Hindlimb muscle (tissue), 1 donor: ENCODE data around the gene PIGC. TPM values are rescaled to one million over a fixed set of nuclear protein-coding genes. Genes with fewer than 3 reads are reported as not detected.
A peak's percentile ranks its signal among the peaks of the same experiment; 100 is the strongest.

ENCODE experiments used
- DNase-seq: peaks from one replicate; pipeline ENCODE4 v3.0.0-alpha.2; 2013
- polyA plus RNA-seq: library from polyadenylated mRNA; unstranded; fragments of 120-200 nt; gene quantifications from one replicate; pipeline ENCODE4 v1.2.1, GENCODE V29; 2013; ENCODE audit not compliant: insufficient read length

The PIGC gene
- polyA plus RNA-seq, 1 donor: 23.2 TPM

DNA sequence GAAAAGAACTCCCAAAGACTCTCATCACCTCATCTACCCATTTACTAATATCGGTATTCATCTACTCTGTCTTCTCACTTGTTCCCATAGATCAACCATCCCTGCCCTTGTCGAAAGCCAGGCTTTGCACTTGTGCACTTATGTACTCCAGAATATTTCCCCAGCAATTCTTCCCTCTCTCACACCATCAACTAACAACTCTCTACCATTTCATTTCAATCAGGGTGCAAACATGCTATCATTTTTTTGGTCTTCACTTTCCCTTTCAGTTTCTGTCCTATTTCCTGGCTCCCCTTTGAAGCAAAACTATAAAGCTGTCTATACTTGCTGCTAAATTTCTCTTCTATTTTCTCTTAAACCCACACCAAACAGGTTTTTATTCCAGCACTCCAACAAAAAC is 16.7 kb downstream of the PIGC start:
- DNase-seq: no peak

DNA sequence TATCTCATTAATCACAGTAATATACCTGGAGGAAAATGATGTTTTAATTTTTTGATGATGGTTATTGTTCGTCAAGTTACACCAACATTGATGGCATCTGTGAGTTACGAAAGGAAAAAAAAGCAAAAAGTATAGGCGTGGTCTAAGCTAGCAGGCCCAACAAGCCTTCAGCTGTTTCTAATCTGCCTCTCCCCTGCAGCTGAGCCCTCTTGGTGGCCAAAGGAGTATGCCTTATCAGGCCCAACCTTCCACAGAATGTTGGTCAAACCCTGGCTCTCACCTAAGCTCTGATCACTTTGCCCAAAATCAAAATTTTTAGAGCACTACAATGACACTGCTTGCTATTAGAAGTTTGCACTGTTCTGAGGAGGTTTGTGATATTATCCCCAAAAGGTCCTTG is 18.5 kb downstream of the PIGC start:
- no peak for DNase-seq

DNA sequence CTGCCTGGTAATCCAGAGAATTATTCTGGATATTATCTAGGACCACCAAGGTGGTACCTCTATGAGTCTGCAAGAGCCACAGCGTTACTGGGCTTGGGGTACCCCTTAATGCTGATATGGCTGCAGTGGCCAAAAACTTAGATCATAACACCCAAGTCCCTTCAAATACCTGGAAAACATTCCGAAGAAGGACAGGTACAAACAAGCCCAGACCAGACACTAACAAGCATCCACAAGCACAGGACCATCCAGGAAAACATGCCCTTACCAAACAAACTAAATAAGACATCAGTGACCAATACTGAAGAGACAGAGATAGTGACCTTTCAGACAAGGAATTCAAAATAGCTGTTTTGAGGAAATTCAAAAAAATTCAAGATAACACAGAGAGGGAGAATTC is 20.5 kb downstream of the PIGC start:
- DNase-seq: no peak

DNA sequence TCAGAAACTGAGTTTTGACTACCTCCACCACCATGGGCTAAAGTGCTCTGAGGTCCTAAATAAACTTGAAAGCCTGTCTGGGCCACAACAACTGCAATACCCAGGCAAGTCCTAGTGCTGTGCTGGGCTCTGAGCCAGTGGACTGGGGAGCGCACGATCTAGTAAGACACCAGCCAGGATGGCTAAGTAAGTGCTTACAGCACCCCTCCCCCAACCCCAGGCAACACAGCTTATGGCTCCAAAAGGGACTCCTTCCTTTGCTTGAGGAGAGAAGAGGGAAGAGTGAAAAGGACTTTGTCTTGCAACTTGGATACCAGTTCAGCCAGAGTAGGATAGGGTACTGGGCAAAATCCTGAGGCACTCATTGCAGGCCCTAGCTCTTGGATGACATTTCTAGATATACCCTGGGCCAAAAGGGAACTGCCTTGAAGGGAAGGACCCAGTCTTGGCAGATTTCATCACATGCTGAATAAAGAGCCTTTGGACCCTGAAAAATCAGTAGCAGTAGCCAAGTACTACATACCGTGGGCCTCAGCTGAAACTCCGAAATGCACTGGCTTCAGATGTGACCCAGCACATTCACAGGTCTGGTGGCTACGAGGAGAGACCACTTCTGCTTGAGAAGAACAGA is 21.8 kb downstream of the PIGC start:
- DNase-seq: no peak

DNA sequence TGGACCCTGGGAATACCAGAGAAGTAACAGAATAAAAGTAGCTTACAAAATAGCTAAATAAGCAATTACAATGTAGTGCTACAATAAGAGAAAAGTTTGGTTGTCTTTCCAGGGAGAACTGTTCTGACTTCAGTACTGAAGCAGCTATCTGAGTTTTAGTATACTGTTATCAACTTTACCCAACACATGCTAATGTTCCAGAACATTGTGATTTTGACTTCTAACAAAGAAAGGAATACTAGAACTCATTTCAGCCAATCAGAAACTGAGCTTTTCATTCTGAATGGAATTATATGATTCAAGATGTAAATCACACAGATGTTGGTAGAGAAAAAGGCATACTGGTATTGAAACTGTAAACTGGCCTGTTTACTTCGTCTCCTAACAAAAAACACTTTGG is 23.5 kb downstream of the PIGC start, which contains the start of gene C1orf105:
Gene C1orf105, plus strand, starts transcription at position 301 of the 400 bp plus-strand sequence. CDS start 201 bp downstream, outside the sequence.
- no peak for DNase-seq

DNA sequence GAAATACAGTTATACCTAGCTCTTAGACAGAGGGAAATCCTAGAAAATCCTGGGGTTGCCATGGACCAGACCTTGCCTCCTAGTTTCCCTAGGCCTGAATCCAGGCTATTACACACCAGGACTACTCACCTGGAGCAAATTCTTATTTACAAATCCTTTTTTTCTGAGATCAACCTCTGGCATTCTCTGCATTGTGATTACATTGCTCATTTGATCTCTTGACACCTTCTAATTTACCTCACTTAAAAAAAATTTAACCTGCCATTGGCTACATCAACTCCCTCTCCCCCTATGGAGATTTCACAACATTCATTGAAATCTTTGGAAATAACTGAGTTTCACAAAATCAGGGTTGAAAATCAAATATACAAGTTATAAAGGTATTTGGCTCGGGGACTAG is 26.3 kb downstream of the PIGC start:
- no peak for DNase-seq

DNA sequence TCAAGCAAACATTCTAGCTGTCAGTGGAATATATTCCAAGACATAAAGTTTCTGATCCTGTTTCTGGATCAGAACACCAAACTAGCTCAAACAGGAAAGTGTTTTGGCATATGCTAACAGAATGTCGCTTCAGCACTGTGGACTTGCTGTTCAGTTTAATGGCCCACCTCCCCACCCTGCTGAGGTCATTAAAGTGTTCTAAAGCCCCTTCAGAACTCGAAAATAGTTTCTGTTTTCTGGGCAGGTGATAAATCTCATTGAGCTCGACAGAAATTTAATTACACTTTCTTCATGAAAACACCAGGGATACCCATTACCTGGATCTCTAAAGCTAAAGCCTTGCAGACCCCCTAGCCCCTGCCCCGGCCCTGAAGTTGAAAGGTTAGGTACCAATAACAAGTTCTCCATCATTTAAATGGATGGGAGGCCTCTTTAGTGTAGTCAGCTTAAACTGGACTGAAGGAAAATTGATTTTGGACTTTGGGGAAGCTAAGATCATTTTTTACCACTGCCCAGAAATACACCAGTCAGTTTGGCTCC is 27.3 kb downstream of the PIGC start:
- no peak for DNase-seq

DNA sequence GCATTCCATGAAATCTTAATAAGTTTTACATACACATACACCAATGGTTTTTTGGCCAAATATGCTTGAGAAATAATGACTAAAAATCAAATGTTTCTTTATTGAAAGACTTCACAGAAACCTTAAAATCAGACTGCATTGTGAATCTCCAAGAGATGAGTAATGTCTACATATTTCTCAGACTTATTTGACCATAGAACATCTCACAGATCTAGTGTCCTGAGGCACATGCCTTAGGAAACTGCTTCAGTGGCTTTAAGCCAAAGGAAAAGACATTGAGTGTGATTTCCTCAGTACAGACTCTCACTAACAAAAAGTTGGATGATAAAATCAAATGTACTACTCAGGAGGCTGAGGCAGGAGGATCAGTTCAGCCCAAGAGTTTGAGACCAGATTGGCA is 29.5 kb downstream of the PIGC start:
- DNase-seq: no peak

DNA sequence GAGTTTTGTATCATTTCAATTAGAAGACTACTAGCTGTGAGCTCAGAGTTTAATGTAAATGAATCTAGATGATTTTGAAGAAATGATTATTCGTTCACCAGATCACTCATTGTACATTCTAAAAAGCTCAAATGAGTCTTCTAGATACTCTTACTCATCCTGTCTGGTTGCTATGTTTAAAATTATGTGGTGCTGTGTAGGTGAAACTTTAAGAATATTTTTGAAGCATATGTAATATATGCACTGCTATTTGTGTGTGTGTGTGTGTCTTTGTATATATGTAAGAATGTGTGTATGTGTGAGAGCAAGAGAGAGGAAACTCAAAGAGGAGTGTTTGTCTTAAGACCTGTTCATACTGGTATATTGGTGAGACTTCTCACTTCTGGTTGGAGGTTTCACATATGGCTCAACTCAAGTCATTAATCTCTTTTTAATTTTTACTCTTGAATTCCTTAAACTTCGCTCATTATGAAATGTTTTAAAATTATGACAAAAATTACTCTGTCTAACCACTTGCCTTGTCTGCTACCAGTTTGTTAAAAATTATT is 32.0 kb downstream of the PIGC start:
- no peak for DNase-seq

DNA sequence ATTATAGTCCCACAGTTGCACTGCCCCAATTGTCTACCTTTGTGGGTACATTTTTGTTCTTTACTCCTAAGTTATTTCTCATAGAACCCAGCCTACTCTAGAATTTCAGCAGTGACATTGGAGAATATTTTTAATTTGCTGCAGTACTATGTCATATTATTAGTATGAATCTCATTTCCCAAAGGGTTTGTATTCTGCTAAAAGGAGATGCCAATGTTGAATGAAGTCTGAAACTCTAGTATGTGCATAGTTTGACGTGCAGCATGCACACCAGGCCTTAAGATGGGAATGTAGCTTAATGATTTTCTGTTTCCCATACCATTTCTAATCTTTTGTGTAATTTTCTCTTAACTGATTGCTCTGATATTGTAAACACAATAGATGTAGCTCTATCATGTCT is 33.8 kb downstream of the PIGC start:
- DNase-seq: no peak

DNA sequence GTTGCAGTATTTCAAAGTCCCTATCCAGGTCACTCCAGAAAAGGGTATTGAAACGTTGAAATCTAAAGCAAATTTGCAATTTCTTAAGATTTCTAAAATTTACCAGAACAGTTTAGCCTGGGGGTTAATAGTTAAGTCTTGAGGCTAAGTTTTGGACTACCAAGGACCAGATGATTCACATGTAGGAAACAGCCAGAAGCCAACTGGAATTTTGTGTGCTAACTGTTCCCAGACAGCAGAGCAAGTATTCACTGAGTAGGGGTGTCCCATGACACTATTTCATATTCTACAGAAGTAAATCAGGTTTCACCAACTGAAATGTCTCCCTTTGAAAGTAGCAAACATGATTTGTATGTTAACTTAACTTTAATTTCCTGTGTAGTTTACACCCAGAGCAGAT is 34.9 kb downstream of the PIGC start:
- no peak for DNase-seq

DNA sequence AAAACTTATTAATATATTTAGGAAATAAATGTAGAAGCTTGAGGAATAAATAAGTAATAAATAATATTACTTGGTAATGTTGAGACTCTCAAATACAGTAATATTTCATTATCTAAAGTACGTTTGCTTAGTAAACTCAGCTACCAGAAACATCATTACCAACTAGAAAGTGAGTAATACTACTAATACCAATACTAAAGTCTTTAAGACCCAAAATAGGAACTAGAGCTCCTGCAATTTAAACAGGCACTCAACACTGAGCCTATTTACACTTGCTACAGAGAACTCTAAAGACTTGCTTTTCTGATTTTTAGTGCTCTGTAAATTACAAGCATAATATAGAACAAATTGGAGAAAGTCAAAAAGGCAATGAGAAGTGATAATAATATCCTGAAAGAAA is 36.9 kb downstream of the PIGC start:
- no peak for DNase-seq

DNA sequence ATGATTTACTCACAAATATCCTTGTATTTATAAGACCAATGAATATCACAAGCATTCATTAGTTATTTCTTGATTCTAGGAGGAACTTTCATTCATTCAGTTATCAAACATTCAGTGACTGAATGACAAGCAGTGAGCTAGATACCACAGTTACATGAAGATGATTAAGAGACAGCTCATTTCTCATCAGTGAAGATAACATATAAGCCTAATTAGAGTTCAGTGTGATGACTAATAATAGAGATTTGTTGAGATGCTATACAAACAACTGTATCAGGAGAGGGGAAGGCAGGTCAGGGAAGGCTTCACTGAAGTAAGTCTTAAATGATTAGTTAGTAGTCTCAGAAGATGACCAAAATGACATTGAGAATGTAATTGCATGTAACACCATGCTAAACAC is 38.0 kb downstream of the PIGC start:
- DNase-seq: no peak

DNA sequence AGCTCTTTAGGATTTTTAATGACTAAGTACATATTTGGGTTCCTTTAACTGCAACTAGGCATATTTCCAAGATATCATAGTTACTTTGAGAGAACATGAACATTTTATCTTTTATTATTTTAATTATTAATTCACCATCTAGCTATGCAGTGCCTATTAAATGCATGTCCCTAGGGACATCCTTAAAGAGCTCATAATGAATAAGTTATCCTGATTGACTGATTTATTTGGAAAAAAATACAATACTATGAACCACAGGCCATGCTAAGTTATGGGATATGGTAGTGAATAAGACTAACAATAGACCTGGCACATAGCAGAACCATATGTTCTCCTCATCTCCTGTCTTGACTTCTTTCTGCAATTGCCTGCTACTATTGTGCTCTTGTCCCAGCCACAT is 39.7 kb downstream of the PIGC start:
- no peak for DNase-seq

DNA sequence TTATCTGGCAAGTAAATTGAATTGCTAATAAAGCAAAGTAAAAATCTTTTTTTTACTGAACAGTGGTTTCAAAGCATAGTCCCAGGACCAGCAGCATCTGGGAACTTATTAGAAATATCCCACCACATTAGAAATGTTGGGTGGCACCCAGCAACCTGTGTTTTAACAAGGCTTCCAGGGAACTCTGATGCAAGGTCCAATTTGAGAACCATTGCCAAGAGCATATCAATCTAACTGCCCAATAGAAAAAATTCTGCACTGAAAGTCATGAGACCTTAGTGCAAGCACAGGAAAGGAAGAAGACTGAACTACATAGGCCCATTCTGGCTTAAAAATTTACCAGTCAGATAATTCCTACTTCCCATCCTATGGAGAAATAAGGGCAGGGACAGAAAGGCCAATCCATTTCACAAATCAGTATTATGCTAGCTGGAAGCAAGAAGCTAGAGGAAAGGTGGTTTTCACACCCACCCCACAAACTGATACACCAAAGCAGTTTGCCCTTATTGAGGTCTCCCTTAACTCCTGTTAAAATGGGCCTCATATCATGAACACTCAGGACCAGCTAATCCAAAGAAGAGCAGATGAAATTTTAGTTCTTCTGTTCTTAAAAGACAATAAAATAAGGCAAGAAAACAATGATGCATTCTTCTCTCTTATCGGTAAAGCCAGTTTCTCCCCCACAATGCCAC is 40.8 kb downstream of the PIGC start:
- no peak for DNase-seq

DNA sequence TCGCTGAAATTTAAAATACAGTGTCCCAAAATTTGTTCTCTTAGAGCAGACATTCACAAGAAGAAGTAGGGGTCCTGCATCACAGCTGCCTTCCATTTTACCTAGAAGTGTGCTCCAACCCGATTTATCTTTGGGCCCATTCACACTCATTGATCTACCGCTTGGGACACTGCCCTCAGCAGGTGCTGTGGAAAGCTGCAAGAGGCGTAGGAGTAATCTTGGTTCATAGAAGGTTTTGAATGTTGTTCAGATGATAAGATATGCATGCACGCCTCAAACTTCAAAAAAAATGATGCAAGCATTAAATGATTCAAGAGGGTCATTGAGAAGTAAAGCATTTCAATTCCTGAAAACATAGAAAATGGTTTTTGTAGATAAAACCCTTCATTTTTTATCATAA is 42.0 kb downstream of the PIGC start:
- peak; percentile 54 for DNase-seq

DNA sequence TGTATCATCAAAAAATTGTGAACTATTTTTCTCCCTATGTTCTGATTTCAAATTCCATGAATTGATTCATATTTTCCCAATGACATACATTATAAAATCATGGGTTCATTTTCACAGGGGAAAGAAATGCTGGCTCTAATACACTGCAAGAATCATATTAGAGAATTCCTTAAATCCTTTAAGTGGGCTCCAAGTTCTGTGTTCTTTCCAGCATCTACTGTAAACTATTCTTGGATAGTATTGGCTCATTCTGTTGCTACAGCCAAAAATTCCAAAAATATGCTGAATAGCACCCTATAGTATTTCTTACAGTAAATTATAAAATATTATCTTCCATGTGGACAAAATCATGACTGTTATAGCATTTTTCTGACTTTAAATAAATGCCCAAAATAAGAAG is 42.4 kb downstream of the PIGC start:
- peak; percentile 55 for DNase-seq

DNA sequence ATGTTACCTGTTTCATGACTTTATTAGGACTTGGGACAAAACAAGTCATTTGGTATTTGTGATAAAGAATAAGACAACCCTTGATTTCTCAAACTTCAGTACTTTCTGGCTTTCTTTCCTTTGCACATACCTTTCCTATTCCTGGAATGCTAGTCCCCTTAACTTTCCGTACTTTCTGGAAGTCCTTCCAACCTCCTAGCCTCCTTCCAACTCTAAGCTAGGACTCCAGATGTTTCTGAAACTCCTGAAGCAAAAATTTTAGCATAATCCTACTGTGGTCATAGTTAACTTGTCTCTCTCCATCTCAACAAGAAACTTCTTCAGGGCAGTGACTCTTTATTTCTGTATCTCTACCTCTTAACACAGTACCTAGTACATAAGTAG is 43.2 kb downstream of the PIGC start:
- peak; percentile 69 for DNase-seq

DNA sequence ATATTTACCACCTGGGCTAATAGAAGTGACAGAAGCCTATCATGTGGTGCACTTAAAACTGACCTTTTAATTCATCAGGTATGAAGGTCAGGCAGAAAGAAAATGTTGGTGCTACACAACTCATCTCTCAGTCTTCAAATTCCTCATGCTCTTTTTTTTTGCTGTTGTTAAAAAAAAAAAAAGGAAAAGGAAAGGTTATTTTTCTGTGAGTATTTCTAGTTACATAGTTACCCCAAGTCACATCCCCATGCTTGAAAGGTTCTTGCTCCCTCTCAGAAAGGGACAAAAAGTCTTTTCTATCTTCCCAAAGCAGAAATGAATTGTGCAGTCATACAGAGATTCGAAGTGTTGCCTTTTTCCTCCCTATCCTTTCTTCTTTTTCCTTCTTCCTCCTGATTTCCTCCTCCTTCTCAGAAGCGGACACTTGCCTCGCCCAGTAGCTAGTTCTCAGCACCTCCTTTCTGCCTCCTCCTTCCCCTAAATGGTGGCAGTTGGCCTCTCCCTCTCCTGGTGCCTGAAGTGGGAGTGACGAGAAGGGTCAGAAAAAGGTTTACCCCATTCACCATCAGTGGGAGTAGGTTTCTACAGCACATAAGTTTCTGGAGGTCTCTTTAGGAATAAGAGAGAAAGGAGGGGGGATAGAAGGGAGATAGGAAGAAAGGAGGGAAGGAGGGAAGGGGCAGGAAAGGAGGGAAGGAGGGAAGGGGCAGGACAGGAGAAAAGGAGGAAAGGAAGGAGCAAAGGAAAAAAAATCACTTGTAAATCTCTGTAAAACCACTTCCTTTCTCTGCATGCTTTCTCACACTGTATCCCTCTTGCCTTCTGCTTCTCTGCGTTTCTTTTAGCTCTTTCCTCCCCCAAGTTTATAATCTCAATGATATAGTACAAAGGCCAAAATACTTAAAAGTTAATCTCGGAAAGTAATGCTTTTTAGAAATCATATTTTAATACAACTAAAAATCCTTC is 43.8 kb downstream of the PIGC start:
- DNase-seq: no peak

DNA sequence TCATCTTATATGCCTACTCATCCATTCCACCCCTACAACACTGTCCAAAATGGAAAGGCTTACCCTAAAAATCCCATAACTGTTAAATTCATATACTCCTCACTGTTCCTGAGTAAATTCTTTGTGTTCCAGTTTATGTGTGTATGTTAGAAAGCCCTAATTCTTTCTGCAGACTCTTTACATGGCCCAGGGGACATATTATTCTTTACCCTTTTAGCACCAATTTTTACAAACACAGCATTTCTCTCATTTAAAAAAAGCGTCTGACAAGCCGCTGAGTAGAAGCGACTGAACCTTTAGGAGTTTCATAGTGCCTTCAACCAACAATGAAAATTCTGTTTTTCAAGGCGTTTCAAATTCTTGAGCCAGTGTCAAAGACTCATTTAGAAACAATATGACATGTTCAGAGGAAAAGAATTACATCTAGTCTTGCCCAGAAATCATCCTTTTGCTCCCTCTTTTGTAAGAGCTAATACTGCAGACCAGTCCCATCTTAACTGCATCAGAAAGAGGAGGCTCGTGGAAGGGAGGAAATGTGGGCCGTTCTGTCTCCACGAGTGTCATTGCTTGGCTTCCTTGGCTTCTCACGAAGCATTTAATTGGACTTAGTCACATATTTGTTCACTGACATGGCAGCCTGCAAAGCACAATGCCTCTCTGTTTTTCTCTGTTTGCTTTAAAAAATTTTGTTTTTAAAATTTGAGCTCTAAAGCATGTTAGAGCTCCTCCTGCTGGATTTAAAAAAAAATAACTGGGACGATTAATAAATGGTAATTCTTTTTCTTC is 44.7 kb downstream of the PIGC start:
- peak; percentile 87 for DNase-seq

DNA sequence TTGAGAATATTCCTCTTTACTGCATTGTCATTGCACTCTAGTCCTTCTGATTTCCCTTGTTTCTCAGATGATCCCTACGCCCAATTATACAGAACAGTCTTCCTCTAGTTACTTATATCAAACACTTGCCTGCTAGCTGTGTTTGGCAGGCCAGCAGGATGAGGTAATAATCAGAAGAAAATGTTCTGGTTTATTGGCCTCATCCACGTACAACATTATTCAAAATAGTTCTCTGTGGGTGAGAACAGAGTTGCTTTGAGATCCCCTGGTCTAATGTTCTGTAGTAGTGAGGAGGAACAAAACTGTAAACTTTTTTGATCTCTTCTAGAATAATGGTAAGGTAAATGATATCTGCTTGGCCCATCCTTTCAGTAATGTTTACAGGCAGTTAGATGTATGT is 45.7 kb downstream of the PIGC start:
- no peak for DNase-seq

DNA sequence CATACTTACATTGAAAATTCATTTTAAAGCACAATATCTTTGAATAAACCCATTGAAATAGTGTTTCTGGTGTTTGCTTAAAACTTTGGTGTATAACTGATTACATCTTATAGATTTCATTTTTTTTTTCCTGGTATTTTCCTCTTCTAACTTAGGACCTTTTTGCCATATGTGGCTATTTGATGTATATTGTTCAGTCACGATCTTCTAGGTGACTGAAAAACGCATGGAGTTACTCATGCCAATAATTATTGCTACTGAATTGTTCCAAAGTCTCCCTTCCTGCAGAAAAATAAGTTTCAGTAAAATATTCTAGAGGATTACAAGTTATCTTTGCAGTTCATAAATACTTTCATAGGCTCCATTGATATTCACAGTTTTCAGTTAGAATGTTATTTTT is 46.2 kb downstream of the PIGC start:
- no peak for DNase-seq
